HEK293 (cell line): ENCODE data around the gene CLCN1.

ENCODE experiments used
- CTCF ChIA-PET: fragments of 350-600 bp; formaldehyde crosslinking; extraction: SDS; loops from one replicate; lab custom pipeline; 2021; ENCODE audit warnings: antibody characterized with exemption; lab: Yijun Ruan, JAX
- POLR2A ChIA-PET: fragments of 300-600 bp; formaldehyde crosslinking; extraction: SDS; loops from one replicate; lab custom pipeline; 2020; ENCODE audit warnings: antibody characterized with exemption, inconsistent platforms; lab: Yijun Ruan, JAX
- H3K27ac ChIP-seq: fragments of 200-500 bp; sonication (Bioruptor generic); 2 replicates; pipeline ENCODE4 v1.5.1; 2014; ENCODE audit warnings: low read depth, low read length, control low read depth, inconsistent platforms; ENCODE audit errors: extremely low read depth
- H3K36me3 ChIP-seq, 2 experiments: fragments of 200-500 bp in 1 of 2; sonication (Bioruptor generic) in 1 of 2; 1 replicate in 1 of 2; 2 replicates in 1 of 2; pipeline ENCODE4 v1.5.1; 2014 to 2017; ENCODE audit warnings: inconsistent platforms in 2 of 2, low read length in 2 of 2; ENCODE audit not compliant: control insufficient read depth in 2 of 2, insufficient read depth in 1 of 2
- H3K4me1 ChIP-seq: fragments of 200-500 bp; sonication (Bioruptor generic); 2 replicates; pipeline ENCODE4 v1.5.1; 2014; ENCODE audit warnings: mild to moderate bottlenecking, low read length, inconsistent platforms; ENCODE audit not compliant: control insufficient read depth, insufficient read depth
- H3K4me3 ChIP-seq: 2 replicates; pipeline ENCODE4 v1.5.1; 2011; ENCODE audit warnings: low read depth, mild to moderate bottlenecking, control low read depth, low read length, moderate library complexity
- H3K9me3 ChIP-seq: fragments of 200-500 bp; sonication (Bioruptor generic); 2 replicates; pipeline ENCODE4 v1.5.1; 2014; ENCODE audit warnings: low read depth, low read length, inconsistent platforms; ENCODE audit not compliant: control insufficient read depth, insufficient read depth
- ATF2 ChIP-seq: fragments of 450-650 bp; formaldehyde crosslinking; IDR thresholded peaks from 2 replicates; pipeline ENCODE4 v1.5.1; 2016; ENCODE audit warnings: missing biosample characterization, missing genetic modification characterization, low read depth
- BCL11A ChIP-seq: fragments of 450-650 bp; formaldehyde crosslinking; IDR thresholded peaks from 2 replicates; pipeline ENCODE4 v1.5.1; 2016; ENCODE audit warnings: low read depth, missing biosample characterization, missing genetic modification characterization
- BCL6B ChIP-seq: fragments of 450-650 bp; formaldehyde crosslinking; IDR thresholded peaks from 2 replicates; pipeline ENCODE4 v1.5.1; 2017; ENCODE audit warnings: missing biosample characterization, missing genetic modification characterization
- FEZF1 ChIP-seq: fragments of 450-650 bp; formaldehyde crosslinking; IDR thresholded peaks from 2 replicates; pipeline ENCODE4 v1.5.1; 2016; ENCODE audit warnings: missing biosample characterization, missing genetic modification characterization
- GFI1B ChIP-seq: fragments of 450-650 bp; formaldehyde crosslinking; IDR thresholded peaks from 2 replicates; pipeline ENCODE4 v1.5.1; 2016; ENCODE audit warnings: missing biosample characterization, missing genetic modification characterization
- HOXA7 ChIP-seq: sonication (generic); formaldehyde crosslinking; IDR thresholded peaks from 2 replicates; pipeline ENCODE4 v1.8.1; 2022; ENCODE audit warnings: missing genetic modification reagents, borderline replicate concordance
- MYNN ChIP-seq: fragments of 450-650 bp; formaldehyde crosslinking; IDR thresholded peaks from 2 replicates; pipeline ENCODE4 v1.5.1; 2016; ENCODE audit warnings: missing biosample characterization, missing genetic modification characterization, borderline replicate concordance
- PATZ1 ChIP-seq: fragments of 450-650 bp; formaldehyde crosslinking; IDR thresholded peaks from 2 replicates; pipeline ENCODE4 v1.5.1; 2016; ENCODE audit warnings: missing biosample characterization, missing genetic modification characterization
- SCRT2 ChIP-seq: fragments of 450-650 bp; formaldehyde crosslinking; IDR thresholded peaks from 2 replicates; pipeline ENCODE4 v1.5.1; 2016; ENCODE audit warnings: missing biosample characterization, missing genetic modification characterization
- SETDB1 ChIP-seq: IDR thresholded peaks from one replicate; pipeline ENCODE4 v1.6.1; 2017; ENCODE audit warnings: mild to moderate bottlenecking, low read length, moderate library complexity, mixed read lengths; ENCODE audit not compliant: insufficient read length
- YY2 ChIP-seq: fragments of 450-650 bp; formaldehyde crosslinking; IDR thresholded peaks from 2 replicates; pipeline ENCODE4 v1.5.1; 2016; ENCODE audit warnings: missing biosample characterization, missing genetic modification characterization
- ZBTB17 ChIP-seq: fragments of 450-650 bp; formaldehyde crosslinking; IDR thresholded peaks from 2 replicates; pipeline ENCODE4 v1.5.1; 2016; ENCODE audit warnings: missing biosample characterization, missing genetic modification characterization
- ZBTB44 ChIP-seq: fragments of 450-650 bp; IDR thresholded peaks from 2 replicates; pipeline ENCODE4 v1.5.1; 2018; ENCODE audit warnings: missing biosample characterization, mild to moderate bottlenecking, missing genetic modification characterization
- ZFP41 ChIP-seq: fragments of 450-650 bp; formaldehyde crosslinking; IDR thresholded peaks from 2 replicates; pipeline ENCODE4 v1.5.1; 2016; ENCODE audit warnings: missing biosample characterization, missing genetic modification characterization, borderline replicate concordance
- ZNF10 ChIP-seq: fragments of 450-650 bp; formaldehyde crosslinking; IDR thresholded peaks from 2 replicates; pipeline ENCODE4 v1.5.1; 2017; ENCODE audit warnings: missing biosample characterization, missing genetic modification characterization
- ZNF121 ChIP-seq: fragments of 450-650 bp; formaldehyde crosslinking; IDR thresholded peaks from 2 replicates; pipeline ENCODE4 v1.5.1; 2016; ENCODE audit warnings: missing biosample characterization, missing genetic modification characterization
- ZNF132 ChIP-seq: fragments of 450-650 bp; formaldehyde crosslinking; IDR thresholded peaks from 2 replicates; pipeline ENCODE4 v1.5.1; 2017; ENCODE audit warnings: missing biosample characterization, missing genetic modification characterization, borderline replicate concordance
- ZNF148 ChIP-seq: fragments of 450-650 bp; formaldehyde crosslinking; IDR thresholded peaks from 2 replicates; pipeline ENCODE4 v1.5.0; 2017; ENCODE audit warnings: missing biosample characterization, missing genetic modification characterization, borderline replicate concordance
- ZNF19 ChIP-seq: fragments of 450-650 bp; formaldehyde crosslinking; IDR thresholded peaks from 2 replicates; pipeline ENCODE4; 2016; ENCODE audit warnings: missing biosample characterization, missing genetic modification characterization, low read depth
- ZNF426 ChIP-seq: fragments of 450-650 bp; formaldehyde crosslinking; IDR thresholded peaks from 2 replicates; pipeline ENCODE4 v1.5.1; 2017; ENCODE audit warnings: missing biosample characterization, missing genetic modification characterization, mild to moderate bottlenecking, inconsistent platforms, moderate library complexity
- ZNF510 ChIP-seq: fragments of 450-650 bp; formaldehyde crosslinking; IDR thresholded peaks from 2 replicates; pipeline ENCODE4 v1.5.1; 2018; ENCODE audit warnings: mild to moderate bottlenecking, missing genetic modification characterization, missing biosample characterization; ENCODE audit not compliant: insufficient replicate concordance
- ZNF530 ChIP-seq: fragments of 450-650 bp; formaldehyde crosslinking; IDR thresholded peaks from 2 replicates; pipeline ENCODE4 v1.5.1; 2016; ENCODE audit warnings: low read depth, missing biosample characterization, missing genetic modification characterization
- ZNF555 ChIP-seq: fragments of 450-650 bp; formaldehyde crosslinking; conservative IDR thresholded peaks from 2 replicates; pipeline ENCODE4 v1.5.1; 2017; ENCODE audit warnings: missing biosample characterization, mild to moderate bottlenecking, missing genetic modification characterization, inconsistent platforms
- ZNF692 ChIP-seq: fragments of 450-650 bp; formaldehyde crosslinking; IDR thresholded peaks from 2 replicates; pipeline ENCODE4 v1.5.1; 2016; ENCODE audit warnings: missing biosample characterization, missing genetic modification characterization
- ZNF777 ChIP-seq: fragments of 450-650 bp; formaldehyde crosslinking; IDR thresholded peaks from 2 replicates; pipeline ENCODE4 v1.5.1; 2017; ENCODE audit warnings: missing biosample characterization, missing genetic modification characterization, borderline replicate concordance

CLCN1 gene

GRCh38 chr7:143351060-143351459, 35.1 kb downstream of the CLCN1 start:
- Histone ChIP-seq H3K36me3 (peaks cover 0 to 11% of the 10 kb centered on the region in 2 experiments; a peak in 1 of 3 replicates), H3K4me1 (no peaks in the 10 kb centered on the region), H3K9me3 (no peaks in the 10 kb centered on the region), H3K27ac (no peak overlapping the region), H3K4me3 (no peak overlapping the region)
- TF ChIP-seq ZNF132 (tag by site-specific recombination) = no peak
- no peak for TF ChIP-seq BCL6B (tag by site-specific recombination)
- TF ChIP-seq ZNF10 = no peak
- no peak for TF ChIP-seq HOXA7 (CRISPR knock-in tag)
- no peak for TF ChIP-seq ZNF777 (tag by site-specific recombination)
- no peak for TF ChIP-seq ZNF426 (tag by site-specific recombination)
- no peak for TF ChIP-seq ZNF19 (tag by site-specific recombination)
- no peak for TF ChIP-seq MYNN
- TF ChIP-seq ZNF692 (tag by site-specific recombination) = no peak
- TF ChIP-seq ZNF555 = no peak
- TF ChIP-seq BCL11A (tag by site-specific recombination) = no peak
- TF ChIP-seq SCRT2 (tag by site-specific recombination) = no peak
- no peak for TF ChIP-seq PATZ1 (tag by site-specific recombination)
- no peak for TF ChIP-seq ZNF510 (tag by site-specific recombination)
- TF ChIP-seq ZNF148 = no peak
- TF ChIP-seq ZBTB17 (tag by site-specific recombination) = no peak
- TF ChIP-seq GFI1B (tag by site-specific recombination) = no peak
- no peak for TF ChIP-seq FEZF1
- TF ChIP-seq ZFP41 = no peak
- CTCF ChIA-PET = interaction anchor here (0.6 kb wide), 1 partner anchor 28 kb away, joined by 3 read pairs; no protein-coding TSS in a partner anchor
- POLR2A ChIA-PET = no interaction called here

GRCh38 chr7:143351574-143351973, 35.7 kb downstream of the CLCN1 start:
- TF ChIP-seq ATF2 (tag by site-specific recombination) (no peak), BCL11A (tag by site-specific recombination) (no peak), SETDB1 (no peak), ZFP41 (no peak), ZNF19 (tag by site-specific recombination) (no peak), YY2 (tag by site-specific recombination) (no peak), ZNF530 (tag by site-specific recombination) (no peak), ZBTB44 (no peak), ZNF121 (no peak)
- Histone ChIP-seq H3K36me3 (peaks cover 0 to 17% of the 10 kb centered on the region in 2 experiments; a peak in 1 of 3 replicates), H3K27ac (no peak overlapping the region), H3K4me3 (no peak overlapping the region), H3K9me3 (no peaks in the 10 kb centered on the region), H3K4me1 (no peaks in the 10 kb centered on the region)
- ChIA-PET CTCF (interaction anchor here (0.6 kb wide), 1 partner anchor 27 kb away, joined by 3 read pairs; no protein-coding TSS in a partner anchor), POLR2A (no interaction called here)
